AG09319 (cell line): ENCODE data around the gene CYB5R4.

Experiments
- DNase-seq: peaks from one replicate; pipeline ENCODE4 v3.0.0-alpha.2; 2010; ENCODE audit warnings: low read depth; ENCODE audit errors: extremely low read depth
- CTCF ChIP-seq: IDR thresholded peaks from 2 replicates; pipeline ENCODE4 v1.5.1; 2011; ENCODE audit warnings: low read depth, mild to moderate bottlenecking, inconsistent platforms, low read length, moderate library complexity

The CYB5R4 gene

GRCh38 chr6:83962582-83962981, 103.1 kb downstream of the CYB5R4 start:
- DNase-seq: no peak
- TF ChIP-seq CTCF: no peak

- TF ChIP-seq CTCF: no peak
- DNase-seq: no peak
Measured at GRCh38 chr6:83966539-83966938, 107.0 kb downstream of the CYB5R4 start.

GRCh38 chr6:83970582-83970981, 111.1 kb downstream of the CYB5R4 start:
- DNase-seq: no peak
- TF ChIP-seq CTCF: no peak

- no peak for TF ChIP-seq CTCF
- no peak for DNase-seq
Measured at GRCh38 chr6:83974409-83975050, 115.0 kb downstream of the CYB5R4 start.

GRCh38 chr6:83976037-83976755, 116.7 kb downstream of the CYB5R4 start:
- TF ChIP-seq CTCF: no peak
- no peak for DNase-seq

- TF ChIP-seq CTCF: no peak
- no peak for DNase-seq
Measured at GRCh38 chr6:83976871-83977270, 117.4 kb downstream of the CYB5R4 start.

GRCh38 chr6:83978324-83978734, 118.8 kb downstream of the CYB5R4 start:
- no peak for DNase-seq
- no peak for TF ChIP-seq CTCF
